ENCODE data around the gene CTSW. TPM values are rescaled to one million over a fixed set of nuclear protein-coding genes. Genes with fewer than 3 reads are reported as not detected.

The CTSW gene
- polyA plus RNA-seq, 3 donors: 0.71 to 1.3 (median 0.78) TPM

DNA sequence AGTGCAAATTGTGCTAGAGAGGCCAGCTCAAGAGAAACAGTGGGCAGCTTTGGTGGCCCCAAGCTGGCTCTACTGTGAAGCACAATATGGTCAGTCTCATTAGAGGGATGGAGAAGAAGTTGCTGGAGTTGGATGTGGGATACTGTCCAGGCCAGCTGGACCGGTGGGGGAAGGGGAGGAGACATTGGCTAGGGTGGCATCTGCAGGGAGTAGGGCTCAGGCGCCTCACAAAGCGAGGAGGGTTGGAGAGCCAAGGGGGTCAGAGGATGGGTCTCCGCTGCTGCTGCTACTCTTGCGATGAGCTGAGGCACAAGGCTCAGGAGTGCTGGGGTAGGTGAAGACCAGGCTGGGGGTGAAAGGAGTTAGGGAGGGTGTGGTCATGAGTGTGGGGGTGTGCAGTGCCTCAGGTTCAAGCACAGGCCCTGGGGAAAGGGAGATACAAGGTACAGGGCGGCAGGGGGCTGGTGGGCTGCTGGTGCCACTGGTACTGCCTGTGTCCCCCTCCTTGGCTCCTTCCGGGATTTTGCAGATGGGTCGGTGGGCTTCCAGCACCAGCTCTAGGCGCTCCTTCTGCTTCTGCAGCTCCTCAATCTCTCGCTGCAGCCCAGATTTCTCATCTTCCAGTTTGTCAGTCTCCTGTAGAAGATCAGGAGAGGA, 13.2 kb downstream of the CTSW start:
- peak overlapping the region in 1 of 3 experiments; percentile 75 for H3K4me3 ChIP-seq (replicated peaks in 1 of 3; ENCODE audit: low read depth in 2 of 3, low read length in 3 of 3)
- peaks cover 8% of the 10 kb centered on the region for H4K20me1 ChIP-seq (ENCODE audit: insufficient read depth, low read length)
- H3K9me3 ChIP-seq (replicated peaks in 1 of 2; ENCODE audit: control insufficient read depth in 1 of 2, insufficient read depth in 1 of 2, low read length in 2 of 2): no peaks in the 10 kb centered on the region
- WGBS (ENCODE audit: insufficient coverage): 68% methylated on average over 8 of the region's 10 CpGs
- DNase-seq: no peak
- peaks cover 59 to 68% of the 10 kb centered on the region in 2 donors for H3K4me1 ChIP-seq (ENCODE audit: control insufficient read depth in 1 of 2, insufficient read depth in 2 of 2, low read length in 2 of 2)
- peaks cover 40% of the 10 kb centered on the region for H3K79me2 ChIP-seq (ENCODE audit: insufficient read depth, low read length)
- intact Hi-C loops (cut with micrococcal nuclease): no loop called here
- peaks cover 0 to 7% (median 0%) of the 10 kb centered on the region in 3 donors for H3K27me3 Mint-ChIP-seq (ENCODE audit: low read depth in 3 of 3)
- H2AFZ ChIP-seq (ENCODE audit: insufficient read depth, low read depth, low read length, poor library complexity, severe bottlenecking): no peak overlapping the region
- peaks cover 52% of the 10 kb centered on the region for H3K4me1 Mint-ChIP-seq
- peaks cover 16 to 19% of the 10 kb centered on the region in 2 donors for H3K36me3 Mint-ChIP-seq
- peak overlapping the region in 5 of 7 donors; percentile 65 to 94 (median 86) for H3K27ac Mint-ChIP-seq
- H3K9ac ChIP-seq (ENCODE audit: insufficient read depth, low read length, poor library complexity, severe bottlenecking): no peak overlapping the region
- TF ChIP-seq, protein P1, sequence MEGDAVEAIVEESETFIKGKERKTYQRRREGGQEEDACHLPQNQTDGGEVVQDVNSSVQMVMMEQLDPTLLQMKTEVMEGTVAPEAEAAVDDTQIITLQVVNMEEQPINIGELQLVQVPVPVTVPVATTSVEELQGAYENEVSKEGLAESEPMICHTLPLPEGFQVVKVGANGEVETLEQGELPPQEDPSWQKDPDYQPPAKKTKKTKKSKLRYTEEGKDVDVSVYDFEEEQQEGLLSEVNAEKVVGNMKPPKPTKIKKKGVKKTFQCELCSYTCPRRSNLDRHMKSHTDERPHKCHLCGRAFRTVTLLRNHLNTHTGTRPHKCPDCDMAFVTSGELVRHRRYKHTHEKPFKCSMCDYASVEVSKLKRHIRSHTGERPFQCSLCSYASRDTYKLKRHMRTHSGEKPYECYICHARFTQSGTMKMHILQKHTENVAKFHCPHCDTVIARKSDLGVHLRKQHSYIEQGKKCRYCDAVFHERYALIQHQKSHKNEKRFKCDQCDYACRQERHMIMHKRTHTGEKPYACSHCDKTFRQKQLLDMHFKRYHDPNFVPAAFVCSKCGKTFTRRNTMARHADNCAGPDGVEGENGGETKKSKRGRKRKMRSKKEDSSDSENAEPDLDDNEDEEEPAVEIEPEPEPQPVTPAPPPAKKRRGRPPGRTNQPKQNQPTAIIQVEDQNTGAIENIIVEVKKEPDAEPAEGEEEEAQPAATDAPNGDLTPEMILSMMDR (IDR thresholded peaks at IDR 0.05): no peak
- peak overlapping the region; percentile 93 for H3K4me2 ChIP-seq (replicated peaks; ENCODE audit: extremely low read depth, low read length, poor library complexity, severe bottlenecking)
- H3K4me3 Mint-ChIP-seq: peak overlapping the region; percentile 78 to 89
- peak overlapping the region in 1 of 2 donors; percentile 82 for H3K27ac ChIP-seq (ENCODE audit: low read depth in 1 of 2, low read length in 2 of 2)
- peaks cover 0 to 5% of the 10 kb centered on the region in 2 donors for H3K36me3 ChIP-seq (replicated peaks in 1 of 2; ENCODE audit: control insufficient read depth in 1 of 2, insufficient read depth in 2 of 2, low read length in 2 of 2)
- no peaks in the 10 kb centered on the region for H3K27me3 ChIP-seq (ENCODE audit: control insufficient read depth in 2 of 2, insufficient read depth in 2 of 2, low read length in 2 of 2)
- no peaks in the 10 kb centered on the region for H3K9me3 Mint-ChIP-seq

DNA sequence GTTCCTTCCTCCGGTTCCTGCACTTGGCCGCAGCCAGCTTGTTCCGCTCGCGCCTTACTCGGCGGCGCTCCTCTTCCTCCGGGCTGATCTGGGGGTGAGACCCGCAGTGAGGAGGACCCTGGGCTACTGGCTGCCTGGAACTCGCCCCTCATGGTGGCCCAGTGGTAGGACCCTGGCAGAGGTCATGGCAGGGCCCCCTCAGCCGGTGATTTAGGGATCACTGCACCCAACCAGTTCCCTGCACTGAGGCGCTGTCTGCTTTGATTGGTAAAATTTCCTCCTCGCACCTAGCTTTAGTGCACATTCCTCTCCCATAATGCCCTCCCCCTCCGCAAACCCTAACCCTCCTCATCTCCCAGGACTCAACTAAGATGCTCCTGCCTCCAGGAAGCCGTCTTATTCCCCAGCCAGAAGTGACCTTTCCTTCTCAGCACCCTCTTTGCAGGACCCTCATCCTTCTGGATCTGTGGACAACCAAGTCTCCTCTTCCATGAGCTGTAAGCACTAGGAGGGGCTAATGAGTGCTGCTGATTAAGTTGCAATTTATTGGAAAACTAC, 14.5 kb downstream of the CTSW start:
- Histone ChIP-seq H3K36me3 (replicated peaks in 1 of 2; ENCODE audit: control insufficient read depth in 1 of 2, insufficient read depth in 2 of 2, low read length in 2 of 2) (peaks cover 0 to 5% of the 10 kb centered on the region in 2 donors), H4K20me1 (ENCODE audit: insufficient read depth, low read length) (peaks cover 8% of the 10 kb centered on the region), H3K9me3 (replicated peaks in 1 of 2; ENCODE audit: control insufficient read depth in 1 of 2, insufficient read depth in 1 of 2, low read length in 2 of 2) (no peaks in the 10 kb centered on the region), H3K4me3 (replicated peaks in 1 of 3; ENCODE audit: low read depth in 2 of 3, low read length in 3 of 3) (peak overlapping the region; percentile 22 to 75 (median 29)), H3K27ac (ENCODE audit: low read depth in 1 of 2, low read length in 2 of 2) (peak overlapping the region; percentile 78 to 82), H3K79me2 (ENCODE audit: insufficient read depth, low read length) (peaks cover 41% of the 10 kb centered on the region), H3K4me1 (ENCODE audit: control insufficient read depth in 1 of 2, insufficient read depth in 2 of 2, low read length in 2 of 2) (peaks cover 60 to 68% of the 10 kb centered on the region in 2 donors), H3K4me2 (replicated peaks; ENCODE audit: extremely low read depth, low read length, poor library complexity, severe bottlenecking) (peak overlapping the region; percentile 93), H3K9ac (ENCODE audit: insufficient read depth, low read length, poor library complexity, severe bottlenecking) (peak overlapping the region; percentile 45), H3K27me3 (ENCODE audit: control insufficient read depth in 2 of 2, insufficient read depth in 2 of 2, low read length in 2 of 2) (no peaks in the 10 kb centered on the region), H2AFZ (ENCODE audit: insufficient read depth, low read depth, low read length, poor library complexity, severe bottlenecking) (peak overlapping the region; percentile 2)
- peaks cover 0 to 7% (median 0%) of the 10 kb centered on the region in 3 donors for H3K27me3 Mint-ChIP-seq (ENCODE audit: low read depth in 3 of 3)
- DNase-seq: peak in 2 of 3 donors; percentile 58 to 65
- H3K4me1 Mint-ChIP-seq: peaks cover 52% of the 10 kb centered on the region
- no peaks in the 10 kb centered on the region for H3K9me3 Mint-ChIP-seq
- H3K27ac Mint-ChIP-seq: peak overlapping the region; percentile 84 to 94 (median 92)
- peak overlapping the region; percentile 76 to 89 for H3K4me3 Mint-ChIP-seq
- intact Hi-C loops (cut with micrococcal nuclease): no loop called here
- H3K36me3 Mint-ChIP-seq: peaks cover 16 to 19% of the 10 kb centered on the region in 2 donors
- TF ChIP-seq, protein P1 (IDR thresholded peaks at IDR 0.05): no peak
- WGBS (ENCODE audit: insufficient coverage): 3% methylated on average over 15 of the region's 16 CpGs
